Transverse colon (tissue), 4 donors: ENCODE data around the gene SLC8A3.

Experiments
- CTCF ChIP-seq, 5 experiments: fragments of 200-600 bp in 3 of 5; fragments of 450-650 bp in 2 of 5; sonication (generic) in 3 of 5; IDR thresholded peaks; 1 replicate in 2 of 5; 2 replicates in 3 of 5; pipeline ENCODE4 v1.5.1; 2016 to 2017; ENCODE audit warnings: antibody characterized with exemption in 5 of 5, inconsistent platforms in 3 of 5, mild to moderate bottlenecking in 2 of 5, moderate library complexity in 1 of 5
- POLR2A ChIP-seq: fragments of 450-650 bp; IDR thresholded peaks from one replicate; pipeline ENCODE4 v1.6.1; 2016; ENCODE audit warnings: antibody characterized with exemption, mild to moderate bottlenecking, moderate library complexity
- POLR2AphosphoS5 ChIP-seq, 3 donors: sonication (generic); formaldehyde crosslinking; IDR thresholded peaks; one replicate each; pipeline ENCODE4 v1.6.1; 2016; ENCODE audit warnings: antibody characterized with exemption in 3 of 3

- TF ChIP-seq CTCF (IDR thresholded peaks at IDR 0.05) = no peak
- TF ChIP-seq POLR2AphosphoS5 (IDR thresholded peaks at IDR 0.05) = no peak
- no peak for TF ChIP-seq POLR2A
These were observed 40.4 kb downstream of the SLC8A3 start for GRCh38 chr14:70148351-70148750.
